Fibroblast of peridontal ligament (primary cell): ENCODE measurements around the gene MMP26.
"Not testable (repeated sequence)": the region's sequence is repeated elsewhere in the genome, so short reads cannot be mapped to it uniquely, and the experiment has no call there.

Experiments
- DNase-seq: peaks from one replicate; pipeline ENCODE4 v3.0.0-alpha.2; 2010; ENCODE audit errors: extremely low read depth

MMP26 gene

GRCh38 chr11:4722616-4723534 is 18.3 kb downstream of the MMP26 start:
- DNase-seq = not testable (repeated sequence)

GRCh38 chr11:4727171-4727570 is 22.6 kb downstream of the MMP26 start:
- DNase-seq = no peak

- DNase-seq = no peak
Measured at GRCh38 chr11:4740735-4741134, 36.2 kb downstream of the MMP26 start.

GRCh38 chr11:4748438-4748837 is 43.9 kb downstream of the MMP26 start:
- DNase-seq = no peak

GRCh38 chr11:4751201-4751600 is 46.6 kb downstream of the MMP26 start:
- no peak for DNase-seq
